Measurements from ENCODE around the gene FGF12.

GRCh38 chr3:192354687-192355086, 372.7 kb downstream of the FGF12 start:
- TF ChIP-seq CTCF (IDR thresholded peaks at IDR 0.05 in 8 of 11, conservative IDR thresholded peaks at IDR 0.05 in 3 of 11): no peak
- TF ChIP-seq POLR2A (IDR thresholded peaks at IDR 0.05): no peak
